Stimulated activated CD8-positive, alpha-beta memory T cell treated with anti-CD3 and anti-CD28 coated beads, Interleukin-7, amount 100 ng/mL, for 48 hours (primary cell): ENCODE data around the gene LRRC18.

Source experiments
- DNase-seq, 2 donors: peaks; one replicate each; pipeline ENCODE4 v3.0.0-alpha.2; 2020; ENCODE audit warnings: low read depth in 1 of 2; ENCODE audit errors: extremely low read depth in 1 of 2

Gene LRRC18

GRCh38 chr10:48923748-48924147 lies 15.9 kb downstream of the LRRC18 start:
- DNase-seq, result no peak

DNA sequence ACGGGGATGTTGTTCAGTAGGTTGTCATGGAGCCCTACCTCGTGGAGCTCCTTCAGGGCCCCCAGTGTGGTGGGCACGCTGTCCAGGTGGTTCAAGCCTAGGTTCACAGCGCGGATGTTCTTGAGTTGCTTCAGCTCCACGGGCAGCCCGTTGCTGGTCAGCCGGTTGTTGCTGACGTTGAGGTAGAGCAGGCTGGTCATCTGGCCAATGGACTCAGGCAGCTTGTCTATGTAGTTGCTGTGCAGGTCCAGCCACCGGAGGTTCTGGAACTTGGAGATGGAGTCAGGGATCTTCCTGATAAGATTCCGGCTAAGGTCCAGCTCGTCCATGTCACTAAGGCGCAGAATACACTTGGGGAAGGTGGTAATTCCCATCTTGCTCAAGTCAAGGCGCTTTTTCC lies 26.0 kb downstream of the LRRC18 start:
- DNase-seq, result no peak

DNA sequence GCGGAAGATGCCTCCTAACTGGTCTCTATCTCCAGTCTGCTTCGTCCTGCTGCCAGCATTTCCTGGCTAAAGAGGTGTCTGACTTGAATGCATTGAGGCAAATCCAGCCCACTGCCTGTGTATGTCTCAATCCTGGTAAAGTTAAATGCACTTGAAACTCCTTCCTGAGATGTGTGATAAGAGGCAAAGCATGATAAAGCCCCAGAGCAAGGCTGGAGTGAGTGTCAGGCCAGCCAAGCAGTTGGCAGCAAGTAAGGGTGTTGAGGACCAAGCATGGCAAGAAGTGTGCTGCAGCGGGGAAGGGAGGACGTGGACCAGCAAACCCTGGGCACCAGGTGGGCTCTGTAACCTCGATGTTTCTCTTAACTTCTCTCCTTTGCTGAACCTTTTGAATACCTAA lies 29.1 kb downstream of the LRRC18 start:
- no peak for DNase-seq

GRCh38 chr10:48907730-48908129 lies 31.9 kb downstream of the LRRC18 start:
- DNase-seq, result no peak

GRCh38 chr10:48906841-48907240 lies 32.8 kb downstream of the LRRC18 start:
- no peak for DNase-seq

- no peak for DNase-seq
Measured at GRCh38 chr10:48905311-48905710, 34.3 kb downstream of the LRRC18 start.

GRCh38 chr10:48904861-48905260 lies 34.8 kb downstream of the LRRC18 start:
- no peak for DNase-seq

DNA sequence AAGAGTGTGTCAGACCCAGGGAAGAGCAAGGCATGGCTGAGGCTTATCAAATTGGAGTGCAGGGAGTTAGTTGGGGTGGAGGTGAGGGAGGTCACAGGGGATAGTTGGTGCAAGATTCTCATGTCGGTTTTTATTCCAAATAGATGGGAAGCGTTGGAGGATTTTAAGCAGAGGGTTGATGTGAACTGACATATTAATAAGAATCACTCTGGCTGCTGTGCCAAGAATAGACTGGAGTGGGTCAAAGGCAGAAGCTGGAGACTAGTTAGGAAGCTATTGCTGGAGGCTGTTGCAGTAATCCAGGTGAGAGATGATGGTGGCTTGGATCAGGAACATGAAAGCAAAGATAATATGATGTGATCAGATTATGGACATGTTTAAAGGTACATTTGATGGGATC lies 36.5 kb downstream of the LRRC18 start:
- DNase-seq, result no peak

DNA sequence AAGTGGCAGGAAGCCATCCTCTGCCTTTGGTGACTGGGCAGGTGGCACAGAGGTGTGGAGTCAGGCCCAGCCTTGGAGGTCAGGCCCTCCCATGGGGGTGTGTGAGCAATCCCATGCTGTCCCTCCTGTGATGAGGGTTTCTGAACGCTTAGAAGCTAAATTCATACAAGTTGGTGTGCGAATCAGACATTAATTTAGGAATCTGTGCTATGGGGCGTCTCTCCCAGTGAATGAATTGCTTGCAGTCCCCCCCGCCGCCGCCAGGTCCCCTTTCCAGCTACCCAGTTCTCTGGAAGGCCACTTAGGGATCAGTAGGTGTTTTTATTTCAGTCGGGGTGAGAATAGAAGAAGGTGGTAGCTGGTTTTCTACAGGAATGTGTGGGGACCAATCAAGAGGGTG lies 37.5 kb downstream of the LRRC18 start:
- DNase-seq, result no peak

GRCh38 chr10:48901319-48901718 lies 38.3 kb downstream of the LRRC18 start:
- DNase-seq, result no peak

DNA sequence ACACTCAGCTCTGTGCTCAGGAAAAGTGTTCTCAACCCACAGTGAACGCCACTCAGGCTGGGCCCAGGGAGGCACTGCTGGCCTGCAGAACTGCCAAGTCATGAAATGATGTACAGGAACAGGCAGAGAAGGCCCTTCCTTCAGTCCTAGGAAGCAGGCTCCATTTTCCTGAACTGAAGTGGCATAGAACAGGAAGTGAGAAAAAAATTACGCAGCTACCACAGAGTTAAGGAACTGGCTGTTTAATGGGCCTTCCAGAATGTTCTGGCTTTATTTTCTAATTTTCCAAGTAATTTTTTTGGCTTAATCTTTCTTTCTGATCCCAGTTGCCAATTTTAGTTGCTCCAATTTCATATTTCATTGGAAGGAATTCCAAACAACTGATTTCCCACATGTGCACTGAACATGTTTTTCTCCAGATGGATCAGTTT lies 39.3 kb downstream of the LRRC18 start:
- DNase-seq, result no peak

GRCh38 chr10:48899781-48900180 lies 39.9 kb downstream of the LRRC18 start:
- DNase-seq, result no peak

DNA sequence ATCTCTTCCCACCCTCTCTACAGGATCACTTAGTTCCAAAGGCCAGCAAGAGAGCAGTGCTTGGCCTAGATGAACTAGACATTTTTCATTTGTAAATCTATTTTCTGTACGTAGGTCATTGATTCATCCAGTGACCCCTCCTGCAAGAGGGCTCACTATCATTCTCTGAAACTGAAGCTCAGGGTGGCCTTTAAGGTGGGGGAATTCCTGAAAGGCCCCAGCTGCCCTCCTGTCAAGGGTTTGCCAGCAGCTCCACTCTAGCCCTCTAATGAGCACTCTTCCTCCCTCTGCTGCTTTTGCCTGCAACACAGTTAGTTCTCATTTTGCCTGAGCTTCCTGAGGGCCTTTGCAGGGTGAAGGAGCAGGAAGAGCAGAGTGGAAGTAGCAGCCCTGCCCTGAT lies 41.2 kb downstream of the LRRC18 start:
- DNase-seq, result no peak

DNA sequence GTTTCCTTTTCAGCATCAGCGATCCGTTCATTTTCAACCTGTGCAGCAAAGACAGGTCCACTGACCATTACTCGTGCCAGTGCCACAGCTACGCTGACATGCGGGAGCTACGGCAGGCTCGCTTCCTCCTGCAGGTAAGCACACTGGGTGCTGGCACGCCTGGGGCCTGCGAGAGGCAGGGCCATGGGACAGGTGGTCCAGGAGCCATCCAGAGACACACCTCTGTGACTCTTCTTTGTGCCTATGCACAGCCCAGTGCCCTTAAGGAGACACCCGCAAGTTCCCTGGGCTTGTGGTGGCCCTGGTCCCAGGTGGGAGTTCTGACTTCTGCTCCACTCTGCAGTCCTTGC lies 42.2 kb downstream of the LRRC18 start:
- no peak for DNase-seq

DNA sequence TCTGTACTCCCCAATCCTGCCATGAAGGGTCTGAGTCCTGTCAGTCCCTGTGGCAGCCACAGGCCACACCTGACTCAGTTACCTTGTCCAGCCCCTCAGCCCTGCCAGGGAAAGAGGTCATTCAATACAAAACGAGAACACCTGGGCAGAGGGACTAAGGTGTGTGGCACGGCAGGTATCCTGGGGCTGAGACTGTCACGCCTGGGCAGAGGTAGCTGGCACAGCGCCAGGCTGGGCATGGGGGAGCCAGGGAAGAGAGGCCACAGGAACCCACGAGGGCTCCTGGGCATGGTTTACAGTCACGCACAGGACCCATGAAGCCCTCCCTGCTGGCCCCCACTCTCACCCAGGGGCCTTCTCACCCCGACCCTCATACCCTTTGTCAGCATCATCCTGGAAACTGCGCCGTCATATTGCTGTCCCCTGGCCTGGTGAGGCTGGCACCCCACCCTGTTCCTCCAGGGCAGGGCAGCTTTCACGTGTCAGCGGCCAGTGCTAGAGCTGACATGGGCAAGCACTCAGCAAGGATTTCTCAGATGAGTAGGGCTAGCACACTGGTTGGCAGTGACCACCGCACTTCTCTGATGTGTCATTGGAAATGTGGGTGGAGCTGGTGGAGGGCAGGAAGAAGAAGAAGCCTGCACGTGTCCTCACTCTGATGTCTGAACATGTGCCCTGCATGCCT lies 42.7 kb downstream of the LRRC18 start:
- no peak for DNase-seq

- DNase-seq, result no peak
Measured at GRCh38 chr10:48895803-48896195, 43.8 kb downstream of the LRRC18 start.

DNA sequence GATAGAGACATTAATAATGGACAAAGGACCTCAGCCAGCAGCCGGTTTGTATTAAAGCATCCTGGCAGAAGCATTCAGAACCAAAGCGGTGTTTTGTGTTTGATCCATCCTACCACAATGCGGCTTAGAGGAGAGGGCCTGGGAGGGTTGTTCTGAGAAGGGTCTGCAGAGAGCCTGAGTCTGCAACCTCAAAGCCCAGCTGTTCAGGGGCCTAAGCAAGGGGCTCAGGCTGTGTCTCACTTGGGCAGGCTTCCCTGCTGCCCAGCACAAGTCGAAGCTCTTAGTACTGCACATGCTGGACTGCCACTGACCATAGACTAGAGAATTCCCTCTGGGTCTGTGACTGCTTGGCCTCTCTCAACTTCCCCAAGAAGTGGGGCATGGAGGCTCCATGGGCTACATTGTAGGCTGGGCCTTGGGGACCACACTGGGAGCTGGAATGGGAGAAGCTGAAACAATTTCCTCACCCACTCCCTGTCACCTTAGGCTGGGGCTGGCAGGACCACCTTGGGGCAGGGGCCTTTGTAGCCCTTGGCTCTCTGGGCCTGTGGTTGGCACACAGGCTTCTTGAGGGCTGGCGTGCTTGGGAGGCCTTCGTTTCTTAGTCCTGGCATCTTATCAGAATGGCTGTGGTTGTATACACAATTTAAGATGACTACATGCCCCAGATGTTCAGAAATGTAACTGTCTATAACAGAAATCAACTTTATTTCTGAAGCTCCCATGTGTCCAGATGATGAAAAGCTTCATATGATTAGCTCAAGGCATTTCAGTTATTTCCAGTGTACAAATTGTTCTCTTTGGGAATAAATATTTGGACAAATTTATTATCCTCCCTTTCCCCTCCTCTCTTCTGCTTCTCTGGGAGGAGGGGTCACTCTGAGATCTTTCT lies 44.5 kb downstream of the LRRC18 start:
- DNase-seq, result no peak

DNA sequence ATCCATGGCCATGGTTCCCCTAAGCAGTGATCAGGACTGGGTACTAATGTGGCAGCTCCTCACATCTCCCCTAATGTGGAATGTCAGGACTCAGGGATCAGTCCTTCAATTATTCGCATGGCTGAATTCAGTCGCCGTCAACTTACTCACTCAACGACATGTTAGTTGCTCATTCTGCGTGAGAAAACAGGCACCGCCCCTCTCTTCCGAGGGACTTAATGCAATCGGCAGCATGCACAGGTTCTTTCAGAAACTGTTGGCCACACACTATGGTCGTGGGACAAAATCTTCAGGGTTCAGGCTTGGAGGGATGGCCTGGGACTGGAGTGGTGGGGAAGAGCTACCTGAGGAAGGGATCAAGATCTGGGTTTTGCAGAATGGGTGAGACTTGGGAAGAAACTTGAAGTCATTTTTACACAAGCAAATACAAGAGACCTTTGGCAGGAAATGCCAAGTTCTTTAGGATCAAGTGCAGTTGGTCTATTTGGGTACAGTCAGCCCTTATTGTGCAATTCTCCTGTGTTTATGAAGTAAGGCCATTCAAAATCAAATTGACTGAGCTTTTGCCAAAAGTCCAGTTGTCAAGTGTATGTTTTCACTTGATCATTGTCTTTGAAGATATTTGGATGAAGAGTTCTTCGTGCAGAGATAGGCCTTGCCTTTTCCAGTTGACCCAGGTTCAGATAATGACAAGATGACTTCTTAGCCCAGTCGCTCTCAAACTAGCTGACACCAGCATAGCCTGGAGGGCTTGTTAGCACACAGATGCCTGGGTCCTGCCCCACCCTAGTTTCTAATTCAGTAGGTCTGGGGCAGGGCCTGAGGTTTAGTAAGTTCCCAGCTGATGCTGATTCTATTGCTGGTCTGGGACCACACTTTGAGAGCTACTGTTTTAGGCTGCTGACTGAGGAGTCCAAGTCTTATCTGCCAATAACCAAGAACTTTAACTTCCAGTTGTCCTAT lies 48.5 kb downstream of the LRRC18 start:
- no peak for DNase-seq

DNA sequence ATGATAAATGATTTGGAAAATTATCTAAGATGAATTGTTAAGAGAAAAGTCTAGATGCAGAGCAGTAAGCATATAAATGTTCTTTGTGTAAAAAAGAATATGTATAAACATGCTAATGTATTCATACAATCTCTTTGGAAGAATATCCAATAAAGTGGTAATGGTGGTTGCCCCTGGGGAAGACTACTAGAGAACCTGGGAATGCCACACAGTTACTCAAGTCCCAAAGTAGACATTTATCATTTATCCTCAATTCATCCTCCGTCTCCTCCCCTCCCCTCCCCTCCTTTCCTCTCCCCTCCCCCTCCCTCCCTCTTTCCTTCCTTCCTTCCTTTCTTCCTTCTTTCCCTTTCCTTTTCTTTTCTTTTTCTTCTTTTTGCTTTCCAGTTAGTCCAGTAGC lies 51.7 kb downstream of the LRRC18 start:
- DNase-seq, result no peak

- no peak for DNase-seq
Measured at GRCh38 chr10:48885376-48885775, 54.3 kb downstream of the LRRC18 start.
